CD4-positive, alpha-beta T cell treated with Interleukin-10 for 1 hour (primary cell): ENCODE results near the gene PIP4K2A.

ENCODE experiments used
- DNase-seq: peaks from one replicate; pipeline ENCODE4 v3.0.0-alpha.2; 2020

The PIP4K2A gene

GRCh38 chr10:22662733-22663330 is 51.5 kb downstream of the PIP4K2A start:
- DNase-seq: no peak

- DNase-seq: no peak
These were observed 54.5 kb downstream of the PIP4K2A start for GRCh38 chr10:22659866-22660265.

GRCh38 chr10:22658745-22659410 is 55.5 kb downstream of the PIP4K2A start:
- no peak for DNase-seq

- DNase-seq: no peak
These were observed 56.7 kb downstream of the PIP4K2A start for GRCh38 chr10:22657566-22658225.

GRCh38 chr10:22657024-22657423 is 57.4 kb downstream of the PIP4K2A start:
- DNase-seq: no peak

- DNase-seq: no peak
These were observed 58.3 kb downstream of the PIP4K2A start for GRCh38 chr10:22656036-22656435.

- DNase-seq: peak; percentile 64
These were observed 58.9 kb downstream of the PIP4K2A start for GRCh38 chr10:22655312-22655981.

GRCh38 chr10:22652988-22653481 is 61.3 kb downstream of the PIP4K2A start:
- DNase-seq: peak; percentile 50

- peak; percentile 44 for DNase-seq
These were observed 63.0 kb downstream of the PIP4K2A start for GRCh38 chr10:22651276-22651980.

- DNase-seq: no peak
These were observed 64.4 kb downstream of the PIP4K2A start for GRCh38 chr10:22649994-22650393.

GRCh38 chr10:22649390-22649841 is 65.0 kb downstream of the PIP4K2A start:
- peak; percentile 40 for DNase-seq

- no peak for DNase-seq
These were observed 65.8 kb downstream of the PIP4K2A start for GRCh38 chr10:22648547-22648961.

- DNase-seq: no peak
These were observed 67.1 kb downstream of the PIP4K2A start for GRCh38 chr10:22647244-22647643.

GRCh38 chr10:22646388-22646853 is 68.0 kb downstream of the PIP4K2A start:
- DNase-seq: peak; percentile 70

GRCh38 chr10:22644222-22644621 is 70.2 kb downstream of the PIP4K2A start:
- no peak for DNase-seq

- DNase-seq: no peak
These were observed 70.6 kb downstream of the PIP4K2A start for GRCh38 chr10:22643775-22644174.

GRCh38 chr10:22643116-22643515 is 71.3 kb downstream of the PIP4K2A start:
- DNase-seq: no peak

- DNase-seq: no peak
These were observed 72.6 kb downstream of the PIP4K2A start for GRCh38 chr10:22641743-22642142.

GRCh38 chr10:22640359-22640758 is 74.0 kb downstream of the PIP4K2A start:
- no peak for DNase-seq

GRCh38 chr10:22638863-22639262 is 75.5 kb downstream of the PIP4K2A start:
- no peak for DNase-seq

- no peak for DNase-seq
These were observed 76.9 kb downstream of the PIP4K2A start for GRCh38 chr10:22637491-22637890.

- no peak for DNase-seq
These were observed 78.7 kb downstream of the PIP4K2A start for GRCh38 chr10:22635650-22636049.
